SK-N-SH (cell line): ENCODE results near the gene GPC5.

ENCODE experiments used
- CTCF ChIP-seq: fragments of 200-600 bp; sonication (generic); IDR thresholded peaks from 2 replicates; pipeline ENCODE4 v1.6.1; 2017; ENCODE audit warnings: antibody characterized with exemption, mild to moderate bottlenecking, moderate library complexity
- MAX ChIP-seq: IDR thresholded peaks from 2 replicates; pipeline ENCODE4 v1.4.0; 2012; ENCODE audit warnings: low read depth
- RAD21 ChIP-seq: IDR thresholded peaks from 2 replicates; pipeline ENCODE4 v1.6.1; 2012; ENCODE audit warnings: mild to moderate bottlenecking, low read length
- SIN3A ChIP-seq: IDR thresholded peaks from 2 replicates; pipeline ENCODE4 v1.6.1; 2012; ENCODE audit warnings: low read depth, mild to moderate bottlenecking, low read length, moderate library complexity, borderline replicate concordance
- USF2 ChIP-seq: fragments of 150-350 bp; IDR thresholded peaks from 2 replicates; pipeline ENCODE4 v1.6.1; 2017; ENCODE audit warnings: antibody characterized with exemption, low read length, low read depth, borderline replicate concordance

GRCh38 chr13:91601273-91601672 is 202.9 kb downstream of the GPC5 start:
- TF ChIP-seq CTCF (no peak), USF2 (no peak), SIN3A (no peak), RAD21 (no peak), MAX (no peak)
